ENCODE measurements around the gene TMEM131.

- TF ChIP-seq CTCF (IDR thresholded peaks at IDR 0.05) (no peak), POLR2A (IDR thresholded peaks at IDR 0.05) (no peak), EP300 (IDR thresholded peaks at IDR 0.05) (no peak)
These were observed 271.2 kb downstream of the TMEM131 start for GRCh38 chr2:97724501-97724900.
